ENCODE results near the gene DOCK9.

- TF ChIP-seq CTCF (conservative IDR thresholded peaks at IDR 0.05; ENCODE audit: low read depth, low read length) (no peak), EZH2 (IDR thresholded peaks at IDR 0.05; ENCODE audit: borderline replicate concordance, low read depth, low read length, poor library complexity, severe bottlenecking) (no peak)
Measured at GRCh38 chr13:98905199-98905598, 72.7 kb downstream of the DOCK9 start.

All from A673 (cell line).